RWPE2 (cell line): Measurements from ENCODE around the gene LRMDA.

Experiments used
- ATAC-seq: fragments of 200-7000 bp; cut with Tn5 transposase; 3 replicates; pipeline ENCODE4 v1.9.1; 2021; ENCODE audit warnings: low read depth
- DNase-seq: peaks from one replicate; pipeline ENCODE4 v3.0.0-alpha.2; 2020; ENCODE audit warnings: low spot score
- H3K27ac ChIP-seq: fragments of 450-650 bp; 2 replicates; pipeline ENCODE4 v1.5.1; 2017; ENCODE audit warnings: mild to moderate bottlenecking; ENCODE audit not compliant: poor library complexity, severe bottlenecking
- H3K27me3 ChIP-seq: fragments of 250-450 bp; sonication (Bioruptor Pico); 2 replicates; pipeline ENCODE4 v1.5.1; 2021; ENCODE audit warnings: mild to moderate bottlenecking, moderate library complexity; ENCODE audit not compliant: insufficient read depth, poor library complexity, severe bottlenecking
- H3K36me3 ChIP-seq: fragments of 250-450 bp; sonication (Bioruptor Pico); 2 replicates; pipeline ENCODE4 v1.5.1; 2020; ENCODE audit warnings: low read depth, mild to moderate bottlenecking, moderate library complexity
- H3K4me1 ChIP-seq: fragments of 250-450 bp; sonication (Bioruptor Pico); 2 replicates; pipeline ENCODE4 v1.5.1; 2021; ENCODE audit warnings: mild to moderate bottlenecking, moderate library complexity; ENCODE audit not compliant: insufficient read depth, poor library complexity, severe bottlenecking
- H3K4me3 ChIP-seq: fragments of 250-450 bp; sonication (Bioruptor Pico); 2 replicates; pipeline ENCODE4 v1.5.1; 2021; ENCODE audit warnings: mild to moderate bottlenecking, moderate library complexity; ENCODE audit not compliant: severe bottlenecking
- H3K9me3 ChIP-seq: fragments of 250-450 bp; sonication (Bioruptor Pico); 2 replicates; pipeline ENCODE4 v1.5.1; 2021; ENCODE audit warnings: mild to moderate bottlenecking, moderate library complexity; ENCODE audit not compliant: severe bottlenecking
- CTCF ChIP-seq: fragments of 450-650 bp; IDR thresholded peaks from one replicate; pipeline ENCODE4 v1.5.1; 2017; ENCODE audit warnings: mild to moderate bottlenecking, moderate library complexity; ENCODE audit not compliant: poor library complexity, severe bottlenecking

The LRMDA gene

GRCh38 chr10:75801121-75801520 lies 369.7 kb downstream of the LRMDA start:
- DNase-seq (no peak), ATAC-seq (no peak)
- Histone ChIP-seq H3K4me1 (no peaks in the 10 kb centered on the region), H3K36me3 (no peaks in the 10 kb centered on the region), H3K27ac (no peak overlapping the region), H3K9me3 (no peaks in the 10 kb centered on the region), H3K27me3 (no peaks in the 10 kb centered on the region), H3K4me3 (no peak overlapping the region)
- TF ChIP-seq CTCF, result no peak

GRCh38 chr10:75801661-75802060 lies 370.2 kb downstream of the LRMDA start:
- Histone ChIP-seq H3K27ac (no peak overlapping the region), H3K4me1 (no peaks in the 10 kb centered on the region), H3K36me3 (no peaks in the 10 kb centered on the region), H3K4me3 (no peak overlapping the region), H3K27me3 (no peaks in the 10 kb centered on the region), H3K9me3 (no peaks in the 10 kb centered on the region)
- ATAC-seq, result no peak
- no peak for TF ChIP-seq CTCF
- DNase-seq, result no peak

GRCh38 chr10:75803121-75803520 lies 371.7 kb downstream of the LRMDA start:
- ATAC-seq (no peak), DNase-seq (no peak)
- no peak for TF ChIP-seq CTCF
- no peaks in the 10 kb centered on the region for H3K4me1 ChIP-seq
- no peak overlapping the region for H3K4me3 ChIP-seq
- no peaks in the 10 kb centered on the region for H3K9me3 ChIP-seq
- H3K27me3 ChIP-seq, result no peaks in the 10 kb centered on the region
- no peak overlapping the region for H3K27ac ChIP-seq
- H3K36me3 ChIP-seq, result no peaks in the 10 kb centered on the region

- Histone ChIP-seq H3K27me3 (no peaks in the 10 kb centered on the region), H3K4me1 (no peaks in the 10 kb centered on the region), H3K9me3 (no peaks in the 10 kb centered on the region), H3K4me3 (no peak overlapping the region), H3K36me3 (no peaks in the 10 kb centered on the region), H3K27ac (no peak overlapping the region)
- no peak for TF ChIP-seq CTCF
- ATAC-seq, result no peak
- no peak for DNase-seq
These were observed 372.6 kb downstream of the LRMDA start for GRCh38 chr10:75803816-75804552.

- Histone ChIP-seq H3K36me3 (no peaks in the 10 kb centered on the region), H3K27me3 (no peaks in the 10 kb centered on the region), H3K9me3 (no peaks in the 10 kb centered on the region), H3K4me1 (no peaks in the 10 kb centered on the region), H3K27ac (no peak overlapping the region), H3K4me3 (no peak overlapping the region)
- ATAC-seq (no peak), DNase-seq (no peak)
- no peak for TF ChIP-seq CTCF
These were observed 374.8 kb downstream of the LRMDA start for GRCh38 chr10:75806186-75806585.
